Colonic mucosa (tissue), 4 donors: ENCODE results near the gene DHRSX. TPM values are rescaled to one million over a fixed set of nuclear protein-coding genes. Genes with fewer than 3 reads are reported as not detected.

Experiments used
- DNase-seq: peaks from one replicate; pipeline ENCODE4 v3.0.0-alpha.2; 2020
- H3K27ac ChIP-seq: fragments of 200-600 bp; one replicate; pipeline ENCODE4 v1.8.0; 2021
- H3K27me3 ChIP-seq: fragments of 200-600 bp; one replicate; pipeline ENCODE4 v1.8.0; 2021
- H3K36me3 ChIP-seq: fragments of 200-600 bp; one replicate; pipeline ENCODE4 v1.8.0; 2021
- H3K4me1 ChIP-seq: fragments of 200-600 bp; one replicate; pipeline ENCODE4 v1.8.0; 2021; ENCODE audit warnings: mild to moderate bottlenecking
- H3K4me3 ChIP-seq: fragments of 200-600 bp; one replicate; pipeline ENCODE4 v1.8.0; 2021
- H3K9ac ChIP-seq, 2 donors: one replicate each; pipeline ENCODE4 v1.7.0; 2013; ENCODE audit warnings: control low read depth in 2 of 2, low read depth in 2 of 2, low read length in 2 of 2
- H3K9me3 ChIP-seq: fragments of 200-600 bp; one replicate; pipeline ENCODE4 v1.8.0; 2021
- intact Hi-C: fragments of 100-400 bp; cut with DNase I; formaldehyde crosslinking; loops from one replicate; pipeline ENCODE4 v1.14.1; 2022
- total RNA-seq, 2 donors: library from RNA; stranded (reverse); fragmentation: NEBNext Ultra II Directional in 1 of 2; extraction: Animal tissue kit (Norgen Biotek cat#: 25700) in 1 of 2; gene quantifications; one replicate each; pipeline ENCODE4 v1.2.1, GENCODE V29; 2021
- TF ChIP-seq, protein P1 (sequence below): fragments of 200-600 bp; IDR thresholded peaks from one replicate; pipeline ENCODE4 v1.8.0; 2022; ENCODE audit warnings: antibody characterized with exemption, mild to moderate bottlenecking
- donor health status: healthy.
- donor health status: DM: no; HTN: no; CAD: no.
- donor health status: DM: no; HTN: no; CAD: no.

Gene DHRSX
- total RNA-seq, 2 donors from 2014 or later, result 28.6 to 43.3 TPM

DNA sequence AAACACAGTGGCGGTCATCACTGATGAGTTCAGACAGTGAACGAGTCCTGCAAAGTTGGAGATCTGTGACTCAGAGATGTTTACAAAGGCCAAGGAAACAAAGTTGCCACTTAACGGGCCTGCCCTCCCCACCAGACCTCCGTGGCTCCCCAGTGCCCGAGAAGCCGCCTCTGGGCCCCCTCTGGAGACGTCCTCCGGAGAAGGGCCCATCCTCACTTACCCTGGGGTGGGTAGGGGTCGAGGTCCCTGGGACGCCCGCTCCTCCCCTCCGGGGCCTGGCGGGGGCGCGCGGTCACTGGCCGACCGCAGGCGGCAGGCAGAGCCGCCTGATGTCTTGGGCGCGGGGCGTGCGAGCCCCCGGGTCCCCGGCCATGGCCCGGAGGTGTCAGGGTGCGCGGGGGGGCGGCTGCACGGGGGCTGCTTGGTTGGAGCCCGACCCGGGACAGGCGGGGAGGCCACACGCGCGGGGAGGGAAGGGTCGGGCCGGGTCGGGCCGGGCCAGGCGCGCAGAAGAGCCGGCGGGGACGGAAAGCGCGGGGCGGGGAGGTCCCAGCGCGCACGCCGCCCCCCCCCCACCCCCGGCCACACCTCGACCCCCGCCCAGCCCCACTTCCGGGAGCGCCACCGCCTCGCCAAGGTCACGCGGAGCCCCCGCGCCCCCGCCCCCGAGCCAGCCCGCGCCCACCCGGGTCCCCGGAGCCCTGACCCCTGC lies 529 bp downstream of the DHRSX start:
- TF ChIP-seq, protein P1, sequence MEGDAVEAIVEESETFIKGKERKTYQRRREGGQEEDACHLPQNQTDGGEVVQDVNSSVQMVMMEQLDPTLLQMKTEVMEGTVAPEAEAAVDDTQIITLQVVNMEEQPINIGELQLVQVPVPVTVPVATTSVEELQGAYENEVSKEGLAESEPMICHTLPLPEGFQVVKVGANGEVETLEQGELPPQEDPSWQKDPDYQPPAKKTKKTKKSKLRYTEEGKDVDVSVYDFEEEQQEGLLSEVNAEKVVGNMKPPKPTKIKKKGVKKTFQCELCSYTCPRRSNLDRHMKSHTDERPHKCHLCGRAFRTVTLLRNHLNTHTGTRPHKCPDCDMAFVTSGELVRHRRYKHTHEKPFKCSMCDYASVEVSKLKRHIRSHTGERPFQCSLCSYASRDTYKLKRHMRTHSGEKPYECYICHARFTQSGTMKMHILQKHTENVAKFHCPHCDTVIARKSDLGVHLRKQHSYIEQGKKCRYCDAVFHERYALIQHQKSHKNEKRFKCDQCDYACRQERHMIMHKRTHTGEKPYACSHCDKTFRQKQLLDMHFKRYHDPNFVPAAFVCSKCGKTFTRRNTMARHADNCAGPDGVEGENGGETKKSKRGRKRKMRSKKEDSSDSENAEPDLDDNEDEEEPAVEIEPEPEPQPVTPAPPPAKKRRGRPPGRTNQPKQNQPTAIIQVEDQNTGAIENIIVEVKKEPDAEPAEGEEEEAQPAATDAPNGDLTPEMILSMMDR, result no peak
- Histone ChIP-seq H3K27me3 (no peaks in the 10 kb centered on the region), H3K9me3 (no peaks in the 10 kb centered on the region), H3K36me3 (peaks cover 5% of the 10 kb centered on the region), H3K4me1 (peaks cover 10% of the 10 kb centered on the region), H3K27ac (peak overlapping the region; percentile 96), H3K9ac (peak overlapping the region; percentile 87 to 89), H3K4me3 (peak overlapping the region; percentile 86)
- intact Hi-C loops, result loop anchor here (5.0 to 10.0 kb wide), 2 partner anchors 88 to 115 kb away; no protein-coding TSS in a partner anchor
- DNase-seq, result peak; percentile 45

- DNase-seq, result no peak
- H3K4me1 ChIP-seq, result peaks cover 10% of the 10 kb centered on the region
- intact Hi-C loops, result no loop called here
These were observed 1.3 kb downstream of the DHRSX start for GRCh38 chrX:2499507-2499906.

DNA sequence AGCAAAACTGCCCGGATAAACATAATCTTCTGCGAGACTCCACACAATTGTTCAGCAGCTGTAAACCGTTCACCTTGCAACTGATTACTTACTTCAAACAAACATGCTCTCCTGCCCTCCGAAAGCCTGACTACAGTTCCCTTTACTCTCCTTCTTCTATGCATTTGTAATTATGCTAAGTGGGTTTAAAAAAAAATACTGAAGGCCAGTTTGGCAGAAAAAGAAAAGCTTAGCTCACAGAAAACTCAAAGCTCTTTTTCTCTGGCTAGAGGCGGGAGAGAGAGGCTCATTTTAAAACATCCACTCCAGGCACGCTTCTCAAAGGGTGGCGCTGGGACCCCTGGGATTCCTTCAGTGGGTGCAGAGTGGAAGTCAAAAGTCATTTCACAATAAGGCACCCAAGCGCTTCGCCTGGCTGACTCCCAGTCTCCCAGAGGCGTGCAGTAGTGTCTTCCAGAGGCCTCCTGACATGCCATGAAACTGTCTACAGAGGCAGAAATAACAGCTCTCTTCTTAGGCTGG lies 1.9 kb downstream of the DHRSX start:
- Histone ChIP-seq H3K4me3 (peak overlapping the region; percentile 8), H3K27ac (peak overlapping the region; percentile 96)

More at GRCh38 chrX:2499507-2499906, 1.3 kb downstream of the DHRSX start:
- no peaks in the 10 kb centered on the region for H3K9me3 ChIP-seq
- H3K9ac ChIP-seq, result peak overlapping the region; percentile 87 to 89
- no peaks in the 10 kb centered on the region for H3K27me3 ChIP-seq
- peak overlapping the region; percentile 86 for H3K4me3 ChIP-seq
- H3K27ac ChIP-seq, result peak overlapping the region; percentile 96
- TF ChIP-seq, protein P1, result no peak
- peaks cover 6% of the 10 kb centered on the region for H3K36me3 ChIP-seq

DNA sequence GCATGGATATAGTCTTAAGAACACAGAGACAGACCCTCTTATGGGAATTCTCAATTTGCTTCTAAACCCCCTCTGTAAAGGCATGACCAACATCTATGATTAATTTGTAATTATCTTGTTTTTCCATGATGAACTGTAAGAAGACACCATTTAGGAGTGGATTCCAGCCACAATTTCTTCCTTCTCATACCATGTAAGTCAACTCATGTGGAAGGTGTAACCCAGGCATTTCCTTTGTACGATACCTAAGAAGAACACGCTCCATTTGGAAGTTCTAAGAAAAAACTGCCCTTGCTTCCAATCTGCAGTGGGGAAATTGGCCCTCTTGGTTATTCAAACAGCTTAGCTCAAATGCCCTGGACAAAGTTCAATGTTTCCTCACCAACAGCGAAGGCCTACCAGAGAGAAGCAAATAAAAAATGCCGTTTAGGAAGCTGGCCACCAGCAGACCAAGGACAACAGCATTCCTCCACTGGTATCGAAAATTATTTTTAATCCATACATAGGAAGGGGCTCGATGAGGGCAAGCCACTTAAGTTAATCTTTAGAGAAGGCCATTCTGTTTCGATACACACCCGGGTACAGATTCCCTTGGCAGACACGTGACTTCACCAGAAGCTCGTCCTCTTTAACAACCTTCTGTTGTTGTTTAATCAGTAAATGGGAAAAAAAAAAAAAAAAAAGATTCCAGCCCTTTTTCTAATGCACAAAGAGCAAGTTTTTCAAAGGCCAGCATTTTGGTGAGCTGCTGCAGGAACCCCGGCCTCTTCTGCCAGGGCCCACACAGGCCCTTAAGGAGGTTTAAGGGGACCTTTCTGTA lies 2.6 kb downstream of the DHRSX start:
- Histone ChIP-seq H3K4me1 (peaks cover 10% of the 10 kb centered on the region), H3K9me3 (no peaks in the 10 kb centered on the region), H3K9ac (peak overlapping the region in 1 of 2 donors; percentile 89), H3K27me3 (no peaks in the 10 kb centered on the region), H3K4me3 (peak overlapping the region; percentile 8), H3K27ac (peak overlapping the region; percentile 96), H3K36me3 (peaks cover 6% of the 10 kb centered on the region)
- intact Hi-C loops, result no loop called here
- TF ChIP-seq, protein P1, result no peak
- peak; percentile 69 for DNase-seq

More for the DNA sequence above, 1.9 kb downstream of the DHRSX start:
- Histone ChIP-seq H3K4me1 (peaks cover 10% of the 10 kb centered on the region), H3K27me3 (no peaks in the 10 kb centered on the region), H3K36me3 (peaks cover 6% of the 10 kb centered on the region), H3K9ac (peak overlapping the region; percentile 87 to 89), H3K9me3 (no peaks in the 10 kb centered on the region)
- TF ChIP-seq, protein P1, result no peak
- DNase-seq, result peak; percentile 52
- intact Hi-C loops, result no loop called here

DNA sequence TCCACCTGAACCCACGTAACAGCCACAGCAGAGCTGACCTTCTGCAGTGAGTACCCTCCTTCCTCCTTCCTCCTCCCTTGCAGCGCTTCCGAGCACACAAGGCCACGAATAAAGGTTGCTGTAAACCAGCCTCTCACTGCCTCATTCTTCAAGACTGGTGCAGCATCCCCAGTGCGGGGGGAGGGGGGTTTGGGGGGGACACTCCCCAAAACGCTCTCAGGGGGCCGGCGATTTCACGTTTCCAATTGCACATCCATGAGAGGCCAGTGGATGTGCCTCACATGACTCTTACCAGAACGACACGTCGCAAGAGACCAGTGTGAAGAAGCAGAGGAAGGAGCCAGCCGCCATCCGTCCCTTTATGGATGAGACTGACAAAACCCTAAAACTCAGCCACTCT lies 5.2 kb downstream of the DHRSX start:
- peaks cover 10% of the 10 kb centered on the region for H3K4me1 ChIP-seq
- H3K27ac ChIP-seq, result no peak overlapping the region
- no peak overlapping the region for H3K9ac ChIP-seq
- no peak for DNase-seq
- no peaks in the 10 kb centered on the region for H3K9me3 ChIP-seq
- peaks cover 6% of the 10 kb centered on the region for H3K36me3 ChIP-seq
- intact Hi-C loops, result no loop called here
- no peak overlapping the region for H3K4me3 ChIP-seq
- no peaks in the 10 kb centered on the region for H3K27me3 ChIP-seq
- TF ChIP-seq, protein P1, result no peak
